ENCODE measurements around the gene PMM2.
"Not testable (repeated sequence)": the region's sequence is repeated elsewhere in the genome, so short reads cannot be mapped to it uniquely, and the experiment has no call there.

Gene PMM2

DNA sequence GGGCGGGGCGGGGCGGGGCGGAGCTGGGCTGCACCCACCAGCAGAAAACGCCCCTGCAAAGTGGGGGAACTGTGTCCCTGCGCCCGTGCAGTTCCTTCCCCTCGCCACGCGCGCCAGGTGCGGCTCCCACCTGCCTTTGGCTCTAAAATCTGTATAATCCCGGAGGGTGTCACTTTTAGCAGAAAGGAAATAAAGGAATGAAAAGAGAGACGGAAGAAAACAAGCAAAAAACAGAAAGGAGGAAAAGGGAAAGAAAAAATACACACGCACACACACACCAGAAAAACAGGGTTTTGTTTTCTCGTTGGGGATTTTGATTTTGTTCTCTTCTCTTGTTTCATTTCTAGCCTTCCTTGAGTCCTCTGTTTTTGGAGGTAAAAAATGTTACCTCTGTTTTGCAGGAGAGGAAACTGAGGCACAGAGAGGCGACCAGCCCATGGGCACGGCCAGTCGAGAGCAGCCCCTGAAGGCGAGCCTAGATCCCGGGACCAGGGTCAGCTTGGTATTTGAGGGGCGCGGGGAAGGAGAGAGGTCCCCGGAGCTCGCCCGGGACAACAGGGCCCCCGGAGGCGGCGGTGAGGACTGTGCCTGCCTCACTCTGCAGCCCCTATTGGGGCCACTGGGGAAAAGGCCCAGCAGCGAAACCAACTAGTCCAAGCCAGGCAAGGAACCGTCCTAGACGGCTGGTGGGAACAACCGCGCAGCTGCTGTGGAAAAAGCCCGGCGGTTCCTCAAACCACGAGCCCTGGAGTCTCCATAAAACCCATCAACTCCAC is 71.8 kb downstream of the PMM2 start:
- no peak for DNase-seq

DNA sequence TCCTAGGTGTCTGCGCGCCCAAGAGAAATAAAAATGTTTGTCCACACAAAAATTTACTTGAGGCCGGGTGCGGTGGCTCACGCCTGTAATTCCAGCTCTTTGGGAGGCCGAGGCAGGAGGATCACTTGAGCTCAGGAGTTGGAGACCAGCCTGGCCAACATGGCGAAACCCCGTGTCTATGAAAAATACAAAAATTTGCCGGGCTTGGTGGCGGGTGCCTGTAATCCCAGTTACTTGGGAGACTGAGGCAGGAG is 72.3 kb downstream of the PMM2 start:
- not testable (repeated sequence) for DNase-seq

DNA sequence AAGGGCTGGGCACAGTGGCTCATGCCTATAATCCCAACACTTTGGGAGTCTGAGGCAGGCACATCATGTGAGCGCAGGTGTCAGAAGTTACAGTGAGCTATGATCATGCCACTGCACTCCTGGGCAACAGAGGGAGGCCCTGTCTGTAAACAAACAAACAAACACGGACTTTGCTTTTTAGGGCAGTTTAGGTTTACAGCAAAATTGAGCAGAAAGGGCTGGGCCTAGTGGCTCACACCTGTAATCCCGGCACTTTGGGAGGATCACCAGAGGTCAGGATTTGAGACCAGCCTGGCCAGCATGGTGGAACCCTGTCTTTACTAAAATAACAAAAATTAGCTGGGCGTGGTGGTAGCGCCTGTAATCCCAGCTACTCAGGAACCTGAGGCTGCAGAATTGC is 74.4 kb downstream of the PMM2 start:
- DNase-seq: no peak

DNA sequence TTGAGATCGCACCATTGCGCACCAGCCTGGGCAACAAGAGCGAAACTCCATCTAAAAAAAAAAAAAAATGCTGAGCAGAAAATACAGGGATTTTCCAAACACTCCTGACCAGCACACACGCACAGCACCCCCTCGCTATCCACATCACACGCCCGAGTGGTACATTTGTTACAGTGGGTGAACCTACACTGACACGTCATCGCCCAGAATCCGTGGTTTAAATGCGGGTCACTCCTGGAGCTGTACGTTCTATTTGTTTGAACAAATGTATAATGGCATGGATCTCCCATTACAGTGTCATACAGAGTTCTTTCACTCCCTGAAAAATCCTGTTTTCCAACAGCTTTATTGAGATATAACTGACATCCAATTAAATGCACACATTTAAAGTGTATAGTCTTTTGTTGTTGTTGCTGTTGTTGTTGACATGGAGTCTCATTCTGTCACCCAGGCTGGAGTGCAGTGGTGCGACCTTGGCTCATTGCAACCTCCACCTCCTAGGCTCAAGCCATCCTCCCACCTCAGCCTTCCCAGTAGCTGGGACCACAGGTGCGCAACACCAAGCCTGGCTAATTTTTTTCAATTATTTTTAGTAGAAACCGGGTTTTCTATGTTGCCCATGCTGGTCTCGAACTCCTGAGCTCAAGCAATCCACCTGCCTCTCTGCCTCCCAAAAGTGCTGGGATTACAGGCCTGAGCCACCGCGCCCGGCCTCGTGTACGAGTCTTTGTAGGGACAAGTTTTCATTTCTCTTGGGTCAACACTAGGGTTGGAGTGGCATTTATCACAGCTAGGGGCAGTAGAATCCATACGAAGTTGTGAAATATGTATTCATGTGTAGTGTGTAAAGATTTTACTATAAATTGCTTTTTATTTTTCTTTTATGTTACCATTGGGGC is 75.6 kb downstream of the PMM2 start:
- no peak for DNase-seq

DNA sequence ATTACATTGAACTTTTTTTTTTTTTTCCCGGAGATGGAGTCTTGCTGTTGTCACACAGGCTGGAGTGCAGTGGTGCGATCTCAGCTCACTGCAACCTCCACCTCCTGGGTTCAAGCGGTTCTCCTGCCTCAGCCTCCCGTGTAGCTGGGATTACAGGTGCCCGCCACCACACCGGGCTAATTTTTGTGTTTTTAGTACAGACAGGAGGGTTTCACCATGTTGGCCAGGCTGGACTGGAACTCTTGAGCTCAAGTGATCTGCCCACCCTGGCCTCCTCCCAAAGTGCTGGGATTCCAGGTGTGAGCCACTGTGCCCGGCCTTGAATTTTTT is 76.2 kb downstream of the PMM2 start:
- not testable (repeated sequence) for DNase-seq

DNA sequence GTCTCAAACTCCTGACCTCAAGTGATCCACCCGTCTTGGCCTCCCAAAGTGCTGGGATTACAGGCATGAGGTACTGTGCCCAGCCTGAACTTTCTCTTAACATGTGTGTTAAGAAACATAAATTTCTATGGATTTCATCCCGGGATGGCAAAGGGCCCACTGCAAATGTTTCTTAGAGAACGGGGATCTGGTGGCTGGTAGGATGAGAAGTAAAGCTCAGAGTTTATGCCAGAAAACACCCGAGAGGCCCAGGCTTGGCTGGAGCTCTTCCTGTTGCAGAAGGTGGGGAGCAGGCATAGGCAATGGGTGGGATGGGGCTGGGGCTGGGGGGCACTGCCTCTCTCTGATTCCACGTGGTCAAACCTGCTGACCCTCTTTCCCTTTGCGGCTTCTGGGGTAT is 76.7 kb downstream of the PMM2 start:
- no peak for DNase-seq

DNA sequence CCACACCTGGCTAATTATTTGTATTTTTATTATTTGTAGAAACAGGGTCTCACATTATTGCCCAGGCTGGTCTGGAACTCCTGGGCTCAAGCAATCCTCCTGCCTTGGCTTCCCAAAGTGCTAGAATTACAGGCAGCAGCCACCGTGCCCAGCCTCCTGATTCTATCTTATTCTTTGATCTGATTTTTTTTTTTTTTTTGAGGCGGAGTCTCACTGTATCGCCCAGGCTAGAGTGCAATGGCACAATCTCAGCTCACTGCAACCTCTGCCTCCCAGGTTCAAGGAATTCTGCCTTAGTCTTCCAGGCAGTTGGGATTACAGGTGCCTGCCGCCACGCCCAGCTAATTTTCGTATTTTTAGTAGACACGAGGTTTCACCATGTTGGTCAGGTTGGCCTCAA is 77.7 kb downstream of the PMM2 start:
- not testable (repeated sequence) for DNase-seq

DNA sequence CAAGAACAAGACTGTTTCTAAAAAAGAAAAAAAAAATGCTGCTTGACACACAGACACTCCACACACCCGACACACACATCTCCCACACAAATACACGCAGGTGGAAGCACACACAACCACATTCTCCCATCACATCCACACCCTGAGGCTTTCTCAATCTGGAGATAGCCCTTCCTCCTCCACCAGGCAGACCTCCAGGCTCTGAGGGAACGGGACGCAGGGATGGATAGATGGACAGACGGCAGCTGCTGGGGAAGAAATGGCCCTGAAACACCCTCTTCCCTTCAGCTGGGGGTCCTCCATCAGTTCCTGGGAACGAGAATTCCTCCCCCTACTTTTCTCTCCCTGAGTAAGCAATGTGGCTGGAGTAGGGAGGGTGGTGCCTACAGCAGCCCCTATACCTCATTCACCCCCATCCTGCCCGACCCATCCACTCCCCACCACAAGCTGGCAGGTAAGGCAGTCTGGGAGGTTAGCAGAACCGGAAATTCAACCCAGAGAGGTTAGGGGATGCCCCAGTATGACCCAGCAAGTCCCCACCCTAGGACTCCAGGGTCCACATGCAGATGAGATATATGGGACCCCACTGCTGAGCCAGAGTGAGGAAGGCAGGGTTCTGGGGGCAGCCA is 80.4 kb downstream of the PMM2 start:
- DNase-seq: no peak

DNA sequence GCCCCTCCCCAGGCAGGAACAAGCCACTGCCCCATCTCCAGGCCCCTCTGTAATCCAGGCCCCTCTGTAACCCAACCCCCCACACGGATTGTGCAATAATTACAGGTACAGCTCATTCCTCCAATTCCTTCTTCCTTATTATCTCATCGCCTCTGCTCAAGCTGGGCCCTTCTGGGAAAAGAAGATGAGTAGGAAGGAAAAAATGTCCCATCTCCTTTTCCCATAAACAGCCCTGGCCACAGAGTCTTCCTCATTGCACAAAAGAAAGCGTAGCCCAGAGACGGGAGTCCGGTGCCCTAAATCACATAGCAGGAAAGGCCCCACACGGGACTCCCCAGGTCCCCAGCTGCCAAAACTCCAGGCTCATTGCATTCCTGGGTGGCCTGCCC is 80.9 kb downstream of the PMM2 start:
- DNase-seq: no peak

DNA sequence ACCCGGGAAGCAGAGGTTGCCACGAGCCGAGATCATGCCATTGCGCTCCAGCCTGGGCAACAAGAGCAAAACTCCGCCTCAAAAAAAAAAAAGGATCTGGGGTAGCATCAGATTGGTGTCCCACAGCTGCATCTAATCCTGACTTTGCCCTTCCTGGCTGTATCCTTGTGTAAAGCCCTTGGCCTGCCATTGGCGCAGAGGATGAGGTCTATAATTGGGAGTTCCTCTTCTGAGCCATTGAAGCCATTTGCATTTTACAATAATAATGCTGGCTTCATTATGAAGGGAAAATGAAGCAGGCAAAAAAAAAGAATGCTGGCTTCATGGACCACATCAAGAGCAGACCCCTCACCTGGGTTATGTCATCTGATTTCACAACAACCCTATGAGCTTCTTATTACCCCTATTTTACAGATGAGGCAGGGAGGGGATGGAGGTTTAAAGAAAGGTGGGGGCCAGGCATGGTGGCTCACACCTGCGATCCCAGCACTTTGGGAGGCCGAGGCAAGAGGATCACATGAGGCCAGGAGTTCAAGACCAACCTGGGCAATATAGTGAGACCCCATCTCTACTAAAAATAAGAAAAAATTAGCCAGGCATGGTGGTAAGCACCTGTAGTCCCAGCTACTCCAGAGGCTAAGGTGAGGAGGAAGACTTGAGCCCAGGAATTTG is 83.3 kb downstream of the PMM2 start:
- no peak for DNase-seq

DNA sequence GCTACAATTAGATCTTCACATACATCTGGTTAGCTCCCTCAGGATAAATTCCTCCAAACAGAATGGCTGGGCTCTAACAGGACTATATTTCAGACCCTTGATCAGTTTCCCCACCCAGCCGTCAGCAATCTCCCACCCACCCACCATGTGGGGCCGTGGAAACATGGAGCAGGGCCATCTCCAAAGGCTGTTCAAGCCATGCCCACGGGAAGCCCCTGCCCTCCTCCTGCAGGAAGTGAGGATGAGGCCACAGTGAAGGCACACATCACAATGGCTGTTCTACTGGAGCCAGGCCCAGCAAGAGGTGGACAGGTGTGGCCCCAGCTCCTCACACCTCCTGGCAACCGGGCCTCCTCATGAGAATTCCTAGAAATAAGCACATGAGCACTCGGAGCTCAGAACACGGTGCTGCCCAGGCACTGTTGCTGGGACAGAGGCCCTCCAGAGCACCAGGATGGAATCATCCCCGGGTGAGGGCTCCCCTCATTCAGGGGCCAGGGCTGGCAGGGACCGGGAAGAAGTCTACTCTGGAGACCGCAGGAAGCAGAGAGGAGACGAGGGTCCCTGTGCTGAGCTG is 84.5 kb downstream of the PMM2 start, which contains the start of gene LITAFD:
LITAFD (plus strand) TSS at position 311 of the 577 bp plus-strand sequence. CDS start 2,005 bp downstream, outside the sequence.
- DNase-seq: no peak

DNA sequence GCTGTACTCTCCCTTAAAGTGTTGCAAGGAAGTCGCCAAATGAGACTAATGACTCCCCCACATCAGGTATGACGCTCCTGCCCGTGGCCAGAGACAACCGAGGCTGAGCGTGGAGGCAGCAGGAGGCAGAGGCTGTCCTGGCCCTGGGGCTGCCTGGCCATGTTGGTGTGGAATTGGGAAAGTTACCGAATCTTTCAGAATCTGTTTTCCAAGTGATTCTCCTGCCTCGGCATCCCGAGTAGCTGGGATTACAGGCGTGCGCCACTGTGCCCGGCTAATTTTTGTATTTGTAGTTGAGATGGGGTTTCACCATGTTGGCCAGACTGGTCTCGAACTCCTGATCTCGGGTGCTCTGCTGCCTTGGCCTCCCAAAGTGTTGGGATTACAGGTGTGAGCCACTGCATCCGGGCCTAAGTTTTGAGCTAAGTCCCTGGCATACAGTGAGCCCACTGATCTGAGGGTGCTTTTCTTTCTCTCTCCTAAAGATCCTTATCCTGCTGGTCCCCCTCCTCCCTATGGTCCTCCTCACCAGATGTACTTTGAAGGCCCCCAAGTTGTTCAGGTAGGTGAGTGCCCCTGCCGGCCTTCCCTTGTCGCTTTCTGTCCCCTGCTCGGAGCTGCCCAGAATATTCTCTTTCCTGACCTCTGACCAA is 85.2 kb downstream of the PMM2 start:
- DNase-seq: no peak

DNA sequence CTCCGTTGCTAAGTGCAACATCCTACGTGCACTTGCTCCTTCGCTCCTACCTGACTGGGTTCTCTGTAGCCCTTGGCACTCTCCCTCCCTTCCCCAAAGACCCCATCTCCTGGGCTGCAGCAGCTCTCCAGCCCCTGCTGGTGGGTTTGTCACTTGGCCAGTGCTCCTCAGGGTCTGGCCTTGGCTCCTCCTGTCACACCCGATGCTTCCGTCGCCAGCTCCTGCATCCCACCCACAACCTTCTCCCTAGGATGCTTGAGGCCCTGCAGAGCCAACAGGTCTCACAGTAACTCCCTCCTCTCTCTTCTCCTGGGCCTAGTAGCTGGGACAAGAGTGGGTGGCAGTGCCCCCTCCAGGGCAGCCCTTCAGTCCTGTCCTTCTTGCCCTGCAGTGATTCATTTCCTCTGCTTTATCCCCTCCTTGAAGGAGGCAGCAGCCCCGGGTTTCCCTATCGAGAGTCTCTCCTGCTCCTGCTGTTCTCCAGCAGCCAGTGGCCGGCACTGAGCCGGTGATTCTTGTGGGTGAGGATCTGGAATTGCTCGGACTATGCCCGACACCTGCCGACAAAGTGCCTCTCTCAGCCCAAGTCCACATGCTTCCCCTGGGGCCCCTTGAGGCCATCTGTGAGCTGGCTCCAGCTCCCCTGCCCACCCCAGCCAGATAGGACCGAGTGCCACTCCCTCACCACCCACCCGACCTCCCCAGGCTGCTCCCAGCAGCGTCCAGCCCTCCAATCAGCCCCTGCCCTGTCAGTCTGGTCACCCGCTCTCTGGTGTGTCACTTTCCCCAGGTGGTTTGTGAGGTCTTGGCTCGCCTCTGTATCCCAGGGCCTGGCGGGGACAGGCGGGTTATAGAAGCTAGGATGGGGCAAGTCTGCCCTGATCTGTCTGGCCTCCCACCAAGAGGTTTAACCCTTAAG is 88.3 kb downstream of the PMM2 start:
- no peak for DNase-seq

DNA sequence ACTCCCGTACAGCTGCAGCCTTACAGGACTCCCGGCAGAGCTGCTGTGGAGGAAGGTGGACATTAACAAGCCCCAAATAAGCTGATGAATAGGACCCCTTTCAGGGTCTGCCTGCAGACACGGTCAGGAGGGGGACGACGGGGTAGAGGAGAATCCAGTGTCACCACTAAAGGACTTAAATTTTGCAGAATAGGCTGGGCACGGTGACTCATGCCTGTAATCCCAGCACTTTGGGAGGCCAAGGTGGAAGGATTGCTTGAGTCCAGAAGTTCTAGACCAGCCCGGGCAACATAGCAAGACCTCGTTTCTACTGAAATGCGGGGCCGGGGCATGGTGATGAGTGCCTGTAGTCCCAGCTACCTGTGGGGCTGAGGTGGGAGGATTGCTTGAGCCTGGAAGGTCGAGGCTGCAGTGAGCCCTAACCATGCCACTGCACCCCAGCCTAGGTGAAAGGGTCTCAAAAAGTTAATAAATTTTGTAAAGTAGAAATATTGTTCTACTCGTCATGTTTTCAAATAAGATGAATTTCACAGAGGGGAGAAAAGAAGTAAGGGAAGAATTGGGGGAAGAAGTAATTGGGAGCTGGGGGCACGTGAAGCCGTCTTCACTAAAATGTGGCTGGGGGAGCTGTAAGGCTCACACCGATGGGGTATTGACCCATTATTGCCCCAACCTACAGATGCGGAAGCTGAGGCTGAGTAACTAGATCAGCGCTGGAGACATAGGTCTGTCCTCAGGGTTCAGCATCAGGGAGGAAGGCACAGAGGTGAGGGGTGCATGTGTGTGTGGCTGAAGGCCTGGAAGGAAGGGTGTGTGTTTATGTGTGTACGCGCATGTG is 89.2 kb downstream of the PMM2 start:
- no peak for DNase-seq

DNA sequence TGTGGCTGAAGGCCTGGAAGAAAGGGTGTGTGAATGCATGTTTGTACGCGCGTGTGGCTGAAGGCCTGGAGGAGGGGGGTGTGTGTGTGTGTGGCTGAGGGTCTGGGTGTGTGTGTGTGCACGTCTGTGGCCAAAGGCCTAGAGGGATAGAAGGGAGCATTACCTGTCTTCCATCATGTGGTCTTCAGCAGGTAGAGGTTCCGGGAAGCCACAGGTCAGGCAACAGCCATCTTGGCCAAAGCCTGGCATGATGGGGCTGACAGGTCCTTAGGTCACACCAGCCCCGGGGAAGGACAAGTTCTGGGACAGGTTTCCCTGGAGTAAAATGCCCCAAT is 89.8 kb downstream of the PMM2 start:
- DNase-seq: no peak

DNA sequence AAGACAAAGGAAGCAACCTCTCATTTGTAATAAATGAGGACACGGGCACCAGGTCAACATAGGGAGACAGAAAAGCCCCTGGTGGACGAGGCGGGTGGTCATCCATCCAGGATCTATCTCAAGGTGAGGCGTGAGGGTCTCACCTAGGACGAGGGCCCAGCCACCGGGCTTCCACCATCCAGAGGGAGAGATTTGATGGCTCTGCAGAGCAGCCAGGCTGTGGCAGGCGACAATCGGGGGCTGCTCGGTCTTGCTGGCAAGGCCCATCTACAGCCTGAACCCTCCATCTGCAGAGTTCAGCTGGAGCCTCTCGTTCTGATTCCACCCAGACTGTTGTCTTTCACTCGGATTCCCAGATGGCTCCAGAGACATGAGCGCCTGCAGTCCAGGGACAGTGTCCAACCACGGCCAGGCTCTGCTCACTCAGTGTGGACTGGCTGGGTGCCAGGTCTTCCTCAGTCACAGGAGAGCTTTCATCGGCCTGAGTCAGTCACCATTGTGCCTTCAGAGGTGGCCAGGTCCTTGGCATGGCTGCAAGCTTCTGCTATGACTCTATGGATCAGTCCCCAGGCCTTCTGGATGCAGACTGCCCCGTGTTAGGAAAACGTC is 90.4 kb downstream of the PMM2 start:
- no peak for DNase-seq

DNA sequence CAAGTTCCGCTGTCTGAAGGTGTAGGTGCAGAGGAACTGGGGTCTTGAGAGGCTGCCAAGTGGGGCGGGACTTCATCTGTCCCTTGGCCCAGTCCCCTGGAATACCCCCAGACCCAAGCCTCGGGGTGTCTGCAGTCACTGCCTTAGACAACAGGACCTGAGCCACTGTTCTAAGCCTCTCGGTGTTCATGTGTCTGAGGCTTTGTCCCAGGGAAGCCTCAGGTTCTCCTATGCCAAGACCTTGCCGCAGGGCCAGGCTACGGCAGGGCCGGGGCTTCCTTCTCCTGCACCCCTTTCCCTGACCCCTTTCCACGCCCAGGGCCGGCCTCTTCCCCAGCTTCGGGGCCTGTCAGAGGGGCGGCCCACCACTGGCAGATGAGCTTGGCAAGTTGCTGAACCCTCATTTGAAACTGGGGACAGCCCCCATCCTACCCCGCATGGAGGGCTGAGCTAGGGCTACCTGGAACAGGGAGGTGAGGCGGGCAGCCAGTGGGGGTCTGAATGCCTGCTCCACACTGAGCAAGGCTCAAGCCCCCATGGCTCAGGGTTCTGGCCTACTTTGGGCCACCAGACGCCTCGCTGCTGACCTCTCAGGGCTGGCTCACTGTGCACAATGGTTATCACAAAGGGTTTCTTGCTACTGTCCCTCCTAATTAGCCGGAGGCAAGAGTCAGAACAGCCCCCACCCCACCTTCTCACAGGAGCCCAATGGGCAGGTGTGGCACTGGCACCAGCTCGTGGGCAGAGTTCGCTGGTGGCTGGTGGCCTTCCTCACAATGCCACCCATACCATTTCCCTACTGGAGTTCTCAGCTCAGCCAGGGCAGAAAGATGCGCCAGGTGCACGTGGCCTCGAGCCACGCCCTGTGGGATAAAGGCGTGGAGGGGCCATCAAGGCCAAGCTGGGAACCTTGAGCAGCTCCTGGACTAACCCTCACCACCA is 91.6 kb downstream of the PMM2 start:
- DNase-seq: no peak

DNA sequence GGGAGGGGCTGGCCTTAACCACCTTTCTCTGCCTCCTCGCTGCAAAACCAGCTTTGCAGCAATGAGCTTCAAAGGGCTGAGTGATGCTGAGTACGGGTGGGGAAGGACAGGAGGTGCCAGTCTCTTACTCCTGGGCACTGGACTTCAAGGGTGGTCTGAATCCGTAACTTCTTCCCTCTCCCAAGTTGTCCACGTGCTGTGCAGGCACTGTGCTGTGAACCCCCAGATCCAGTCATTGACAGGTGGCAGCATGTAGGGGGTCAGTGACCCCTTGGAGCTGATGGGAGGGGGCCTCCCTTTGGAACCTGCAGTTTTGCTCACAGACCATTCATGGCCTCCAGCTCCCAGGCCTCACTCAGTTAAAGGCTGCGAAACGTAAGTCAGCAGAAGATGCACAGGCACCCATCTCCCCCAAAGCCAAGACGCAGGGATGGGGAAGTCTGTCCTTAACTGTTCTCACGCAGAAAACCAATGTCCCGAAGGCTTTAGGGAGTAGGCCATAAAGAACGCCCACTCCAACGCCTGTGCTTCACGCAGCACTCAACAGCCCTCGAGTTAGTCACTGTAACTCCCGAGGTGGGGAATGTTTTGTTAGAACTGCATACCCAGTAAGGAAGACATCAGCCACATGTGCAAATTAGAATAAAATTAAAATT is 92.4 kb downstream of the PMM2 start:
- DNase-seq: no peak

DNA sequence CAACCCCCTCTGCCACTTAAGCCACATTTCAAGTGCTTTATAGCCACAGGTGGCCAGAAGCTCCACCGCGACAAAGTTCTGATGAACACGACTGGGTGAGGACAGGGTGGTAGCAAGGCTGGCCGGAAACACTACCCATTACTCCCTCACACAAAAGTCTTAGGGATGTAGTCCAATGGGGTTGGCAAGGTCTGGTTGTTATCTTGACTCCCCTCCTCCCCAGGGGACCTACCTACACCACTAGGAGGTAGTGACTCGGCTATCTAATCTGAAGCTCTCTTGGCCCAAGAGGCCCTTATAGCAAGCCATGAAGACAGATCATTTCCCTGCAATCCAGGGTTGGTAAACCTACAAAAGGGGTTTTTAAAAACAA is 92.9 kb downstream of the PMM2 start:
- no peak for DNase-seq

Measured in stimulated activated naive CD4-positive, alpha-beta T cell treated with Interleukin-2 at 50 U/mL for 16 hours (primary cell).